Dedifferentiated amniotic fluid mesenchymal stem cell (primary cell): Measurements from ENCODE around the gene CCDC102A.
"Not testable (repeated sequence)": the region's sequence is repeated elsewhere in the genome, so short reads cannot be mapped to it uniquely, and the experiment has no call there.

Experiments used
- DNase-seq: peaks from one replicate; pipeline ENCODE4 v3.0.0-alpha.2; 2016; ENCODE audit errors: extremely low spot score

CCDC102A gene

GRCh38 chr16:57565461-57565860 is 29.1 kb upstream of the CCDC102A start:
- DNase-seq: no peak

- DNase-seq: no peak
These were observed 28.4 kb upstream of the CCDC102A start for GRCh38 chr16:57564571-57565270.

- no peak for DNase-seq
These were observed 27.4 kb upstream of the CCDC102A start for GRCh38 chr16:57563761-57564160.

GRCh38 chr16:57563487-57563750 is 27.0 kb upstream of the CCDC102A start:
- DNase-seq: no peak

GRCh38 chr16:57562669-57563486 is 26.5 kb upstream of the CCDC102A start:
- no peak for DNase-seq

GRCh38 chr16:57562066-57562465 is 25.7 kb upstream of the CCDC102A start:
- no peak for DNase-seq

GRCh38 chr16:57559072-57559790 is 22.9 kb upstream of the CCDC102A start:
- DNase-seq: no peak

- no peak for DNase-seq
These were observed 20.7 kb upstream of the CCDC102A start for GRCh38 chr16:57556941-57557541.

GRCh38 chr16:57555831-57556230 is 19.5 kb upstream of the CCDC102A start:
- no peak for DNase-seq

GRCh38 chr16:57551057-57551456 is 14.7 kb upstream of the CCDC102A start:
- no peak for DNase-seq

- DNase-seq: no peak
These were observed 13.4 kb upstream of the CCDC102A start for GRCh38 chr16:57549730-57550129.

- DNase-seq: no peak
These were observed 12.0 kb upstream of the CCDC102A start for GRCh38 chr16:57548408-57548807.

GRCh38 chr16:57547524-57547923 is 11.2 kb upstream of the CCDC102A start:
- not testable (repeated sequence) for DNase-seq

- no peak for DNase-seq
These were observed 7.8 kb upstream of the CCDC102A start for GRCh38 chr16:57544124-57544653.

GRCh38 chr16:57541754-57542435 is 5.5 kb upstream of the CCDC102A start:
- no peak for DNase-seq

GRCh38 chr16:57540906-57541753 is 4.8 kb upstream of the CCDC102A start:
- no peak for DNase-seq

GRCh38 chr16:57540387-57540786 is 4.0 kb upstream of the CCDC102A start:
- no peak for DNase-seq

GRCh38 chr16:57539072-57539796 is 2.9 kb upstream of the CCDC102A start:
- no peak for DNase-seq

- no peak for DNase-seq
These were observed 1.9 kb upstream of the CCDC102A start for GRCh38 chr16:57538235-57538721.
